Ishikawa (cell line): ENCODE measurements around the gene C19orf33.

ENCODE experiments used
- CEBPB ChIP-seq: IDR thresholded peaks from 2 replicates; pipeline ENCODE4 v1.6.1; 2012
- CREB1 ChIP-seq: IDR thresholded peaks from 2 replicates; pipeline ENCODE4 v1.6.1; 2012; ENCODE audit warnings: low read depth
- EGR1 ChIP-seq: IDR thresholded peaks from 2 replicates; pipeline ENCODE4 v1.6.1; 2012
- EP300 ChIP-seq: IDR thresholded peaks from 2 replicates; pipeline ENCODE4 v1.6.1; 2012; ENCODE audit warnings: borderline replicate concordance
- FOXM1 ChIP-seq: IDR thresholded peaks from 2 replicates; pipeline ENCODE4 v1.6.1; 2012; ENCODE audit warnings: low read depth, borderline replicate concordance
- MAX ChIP-seq: IDR thresholded peaks from 2 replicates; pipeline ENCODE4 v1.6.1; 2012
- NFIC ChIP-seq: IDR thresholded peaks from 2 replicates; pipeline ENCODE4 v1.6.1; 2012
- RAD21 ChIP-seq: IDR thresholded peaks from 2 replicates; pipeline ENCODE4 v1.6.1; 2012; ENCODE audit warnings: low read depth
- REST ChIP-seq: IDR thresholded peaks from 2 replicates; pipeline ENCODE4 v1.6.1; 2012; ENCODE audit warnings: low read depth, mild to moderate bottlenecking
- TAF1 ChIP-seq: IDR thresholded peaks from 2 replicates; pipeline ENCODE4 v1.6.1; 2012; ENCODE audit warnings: low read depth, mild to moderate bottlenecking
- TCF12 ChIP-seq: IDR thresholded peaks from 2 replicates; pipeline ENCODE4 v1.6.1; 2012; ENCODE audit warnings: low read depth
- TEAD4 ChIP-seq: IDR thresholded peaks from 2 replicates; pipeline ENCODE4 v1.6.1; 2012
- USF1 ChIP-seq: IDR thresholded peaks from 2 replicates; pipeline ENCODE4 v1.6.1; 2012
- YY1 ChIP-seq: IDR thresholded peaks from 2 replicates; pipeline ENCODE4 v1.6.1; 2012; ENCODE audit warnings: low read depth
- ZBTB7A ChIP-seq: IDR thresholded peaks from 2 replicates; pipeline ENCODE4 v1.6.1; 2012; ENCODE audit warnings: low read depth

Gene C19orf33

GRCh38 chr19:38264486-38265212 is 39.4 kb upstream of the C19orf33 start, which contains the start of gene SPINT2:
Gene SPINT2 (plus strand): TSS chr19:38264573. CDS start chr19:38264893, 320 bp downstream.
- TF ChIP-seq CEBPB (no peak), TEAD4 (no peak), NFIC (no peak), EGR1 (no peak), TAF1 (peak; percentile 87), RAD21 (no peak), USF1 (no peak), TCF12 (no peak; the same call in none of the 2 replicates), ZBTB7A (peak; percentile 76; the same call in 1 of the 2 replicates), FOXM1 (no peak), EP300 (no peak), CREB1 (no peak), MAX (peak; percentile 90), REST (no peak), YY1 (peak; percentile 28; the same call in 1 of the 2 replicates)

GRCh38 chr19:38265213-38265861 is 38.7 kb upstream of the C19orf33 start:
- TF ChIP-seq CEBPB = no peak
- no peak for TF ChIP-seq RAD21
- TF ChIP-seq USF1 = no peak
- TF ChIP-seq CREB1 = no peak
- TF ChIP-seq FOXM1 = no peak
- TF ChIP-seq TEAD4 = no peak
- no peak for TF ChIP-seq NFIC
- TF ChIP-seq EP300 = no peak

GRCh38 chr19:38265921-38266429 is 38.1 kb upstream of the C19orf33 start:
- no peak for TF ChIP-seq CREB1
- no peak for TF ChIP-seq USF1
- no peak for TF ChIP-seq TCF12
- TF ChIP-seq EGR1 = no peak
- TF ChIP-seq FOXM1 = no peak
- no peak for TF ChIP-seq RAD21
- TF ChIP-seq REST = no peak

GRCh38 chr19:38266981-38267597 is 37.0 kb upstream of the C19orf33 start:
- no peak for TF ChIP-seq RAD21
- TF ChIP-seq FOXM1 = no peak
- no peak for TF ChIP-seq EGR1
- no peak for TF ChIP-seq ZBTB7A
- TF ChIP-seq YY1 = no peak
- TF ChIP-seq CREB1 = no peak
- no peak for TF ChIP-seq USF1
- TF ChIP-seq TCF12 = no peak
- TF ChIP-seq EP300 = no peak
- TF ChIP-seq TAF1 = no peak
- no peak for TF ChIP-seq MAX
- TF ChIP-seq NFIC = no peak
